Skeletal muscle satellite cell (primary cell): ENCODE data around the gene PTTG1.

Source experiments
- H3K27me3 ChIP-seq: 2 replicates; pipeline ENCODE4 v1.7.0; 2013; ENCODE audit warnings: low read length; ENCODE audit not compliant: control insufficient read depth, insufficient read depth
- H3K36me3 ChIP-seq: 2 replicates; pipeline ENCODE4 v1.7.0; 2013; ENCODE audit warnings: mild to moderate bottlenecking, control low read depth, low read length; ENCODE audit not compliant: insufficient read depth
- H3K4me1 ChIP-seq: 2 replicates; pipeline ENCODE4 v1.7.0; 2013; ENCODE audit warnings: low read length; ENCODE audit not compliant: control insufficient read depth, insufficient read depth
- H3K4me2 ChIP-seq: 2 replicates; pipeline ENCODE4 v1.7.0; 2013; ENCODE audit warnings: mild to moderate bottlenecking, low read length
- H3K4me3 ChIP-seq: 2 replicates; pipeline ENCODE4 v1.7.0; 2013; ENCODE audit warnings: low read length
- H3K9ac ChIP-seq: 2 replicates; pipeline ENCODE4 v1.7.0; 2013; ENCODE audit warnings: mild to moderate bottlenecking, low read depth, low read length, moderate library complexity
- H3K9me3 ChIP-seq: replicated peaks from 2 replicates; pipeline ENCODE4 v1.7.0; 2013; ENCODE audit warnings: mild to moderate bottlenecking, control low read depth, low read length

PTTG1 gene

GRCh38 chr5:160444407-160444806, 22.8 kb downstream of the PTTG1 start:
- no peak overlapping the region for H3K9ac ChIP-seq
- no peak overlapping the region for H3K4me2 ChIP-seq
- H3K4me1 ChIP-seq = no peaks in the 10 kb centered on the region

GRCh38 chr5:160445132-160445531, 23.5 kb downstream of the PTTG1 start:
- H3K27me3 ChIP-seq = peaks cover 13% of the 10 kb centered on the region
- no peak overlapping the region for H3K9ac ChIP-seq
- H3K4me1 ChIP-seq = no peaks in the 10 kb centered on the region
- H3K36me3 ChIP-seq = no peaks in the 10 kb centered on the region
- no peaks in the 10 kb centered on the region for H3K9me3 ChIP-seq
- H3K4me2 ChIP-seq = no peak overlapping the region
- no peak overlapping the region for H3K4me3 ChIP-seq

More at GRCh38 chr5:160444407-160444806, 22.8 kb downstream of the PTTG1 start:
- H3K36me3 ChIP-seq = no peaks in the 10 kb centered on the region
- no peaks in the 10 kb centered on the region for H3K9me3 ChIP-seq
- peaks cover 13% of the 10 kb centered on the region for H3K27me3 ChIP-seq
- H3K4me3 ChIP-seq = no peak overlapping the region

GRCh38 chr5:160445751-160446150, 24.1 kb downstream of the PTTG1 start:
- Histone ChIP-seq H3K9ac (no peak overlapping the region), H3K4me2 (no peak overlapping the region), H3K9me3 (no peaks in the 10 kb centered on the region), H3K4me1 (no peaks in the 10 kb centered on the region), H3K4me3 (no peak overlapping the region), H3K27me3 (peaks cover 13% of the 10 kb centered on the region), H3K36me3 (no peaks in the 10 kb centered on the region)

GRCh38 chr5:160448886-160449285, 27.2 kb downstream of the PTTG1 start:
- Histone ChIP-seq H3K36me3 (no peaks in the 10 kb centered on the region), H3K4me1 (no peaks in the 10 kb centered on the region), H3K4me2 (no peak overlapping the region), H3K9ac (no peak overlapping the region), H3K27me3 (peaks cover 25% of the 10 kb centered on the region), H3K9me3 (no peaks in the 10 kb centered on the region), H3K4me3 (no peak overlapping the region)

GRCh38 chr5:160449458-160449857, 27.8 kb downstream of the PTTG1 start:
- Histone ChIP-seq H3K4me1 (no peaks in the 10 kb centered on the region), H3K9me3 (no peaks in the 10 kb centered on the region), H3K27me3 (peaks cover 29% of the 10 kb centered on the region), H3K9ac (no peak overlapping the region), H3K4me2 (no peak overlapping the region), H3K4me3 (no peak overlapping the region), H3K36me3 (no peaks in the 10 kb centered on the region)

GRCh38 chr5:160450164-160450932, 28.7 kb downstream of the PTTG1 start:
- Histone ChIP-seq H3K36me3 (no peaks in the 10 kb centered on the region), H3K4me2 (no peak overlapping the region), H3K4me1 (no peaks in the 10 kb centered on the region), H3K27me3 (peaks cover 25% of the 10 kb centered on the region), H3K9me3 (no peaks in the 10 kb centered on the region), H3K9ac (no peak overlapping the region), H3K4me3 (no peak overlapping the region)

GRCh38 chr5:160451281-160451680, 29.6 kb downstream of the PTTG1 start:
- no peaks in the 10 kb centered on the region for H3K4me1 ChIP-seq
- no peak overlapping the region for H3K9ac ChIP-seq
- no peaks in the 10 kb centered on the region for H3K9me3 ChIP-seq

GRCh38 chr5:160452036-160452435, 30.4 kb downstream of the PTTG1 start:
- Histone ChIP-seq H3K9me3 (no peaks in the 10 kb centered on the region), H3K27me3 (peaks cover 28% of the 10 kb centered on the region), H3K36me3 (no peaks in the 10 kb centered on the region), H3K4me3 (no peak overlapping the region), H3K4me2 (no peak overlapping the region), H3K4me1 (no peaks in the 10 kb centered on the region), H3K9ac (no peak overlapping the region)

More at GRCh38 chr5:160451281-160451680, 29.6 kb downstream of the PTTG1 start:
- Histone ChIP-seq H3K4me3 (no peak overlapping the region), H3K36me3 (no peaks in the 10 kb centered on the region), H3K4me2 (no peak overlapping the region), H3K27me3 (peaks cover 28% of the 10 kb centered on the region)

GRCh38 chr5:160452795-160453194, 31.1 kb downstream of the PTTG1 start:
- H3K4me2 ChIP-seq = no peak overlapping the region
- H3K4me3 ChIP-seq = no peak overlapping the region
- no peaks in the 10 kb centered on the region for H3K4me1 ChIP-seq
- no peaks in the 10 kb centered on the region for H3K9me3 ChIP-seq
- no peaks in the 10 kb centered on the region for H3K36me3 ChIP-seq
- H3K27me3 ChIP-seq = peaks cover 27% of the 10 kb centered on the region
- H3K9ac ChIP-seq = no peak overlapping the region

GRCh38 chr5:160453751-160454150, 32.1 kb downstream of the PTTG1 start:
- H3K9ac ChIP-seq = no peak overlapping the region
- peaks cover 26% of the 10 kb centered on the region for H3K27me3 ChIP-seq
- H3K36me3 ChIP-seq = no peaks in the 10 kb centered on the region
- no peak overlapping the region for H3K4me2 ChIP-seq
- no peaks in the 10 kb centered on the region for H3K4me1 ChIP-seq
- H3K4me3 ChIP-seq = no peak overlapping the region
- H3K9me3 ChIP-seq = no peaks in the 10 kb centered on the region

- Histone ChIP-seq H3K36me3 (no peaks in the 10 kb centered on the region), H3K4me1 (no peaks in the 10 kb centered on the region), H3K9me3 (no peaks in the 10 kb centered on the region), H3K27me3 (peaks cover 26% of the 10 kb centered on the region), H3K4me3 (no peak overlapping the region), H3K9ac (no peak overlapping the region), H3K4me2 (no peak overlapping the region)
Measured at GRCh38 chr5:160455600-160455999, 33.9 kb downstream of the PTTG1 start.
